Coronary artery (tissue), 2 donors: Measurements from ENCODE around the gene DCLK1.

Source experiments
- DNase-seq: peaks from one replicate; pipeline ENCODE4 v3.0.0-alpha.2; 2017; ENCODE audit warnings: low spot score
- H3K27ac ChIP-seq, 2 donors: fragments of 200-600 bp; sonication (generic); one replicate each; pipeline ENCODE4 v1.5.1; 2016 to 2019
- H3K4me3 ChIP-seq: fragments of 200-600 bp; sonication (generic); 2 replicates; pipeline ENCODE4 v1.5.1; 2016; ENCODE audit warnings: mild to moderate bottlenecking, moderate library complexity
- CTCF ChIP-seq: fragments of 200-600 bp; sonication (generic); IDR thresholded peaks from one replicate; pipeline ENCODE4 v1.5.1; 2019; ENCODE audit warnings: antibody characterized with exemption

DCLK1 gene

DNA sequence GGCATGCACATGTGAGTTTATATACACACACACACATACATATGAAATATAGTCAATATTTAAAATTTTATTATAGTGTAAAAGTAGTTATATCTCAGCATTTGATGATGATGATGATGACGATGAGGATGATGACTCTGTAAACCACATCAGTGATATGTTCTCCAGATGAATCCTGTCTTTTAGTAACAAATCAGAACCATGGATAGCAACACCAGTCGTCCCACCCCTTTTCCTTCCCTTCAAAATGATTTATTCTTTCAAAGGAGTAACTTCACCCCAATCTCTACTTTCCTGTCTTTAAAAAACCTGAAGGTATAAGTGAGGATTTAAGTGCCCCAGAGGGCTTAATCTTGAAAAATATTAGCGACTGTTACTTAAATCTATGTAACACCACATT lies 74.1 kb downstream of the DCLK1 start:
- H3K27ac ChIP-seq, result no peak overlapping the region
- TF ChIP-seq CTCF, result no peak
- H3K4me3 ChIP-seq, result no peak overlapping the region
- no peak for DNase-seq

DNA sequence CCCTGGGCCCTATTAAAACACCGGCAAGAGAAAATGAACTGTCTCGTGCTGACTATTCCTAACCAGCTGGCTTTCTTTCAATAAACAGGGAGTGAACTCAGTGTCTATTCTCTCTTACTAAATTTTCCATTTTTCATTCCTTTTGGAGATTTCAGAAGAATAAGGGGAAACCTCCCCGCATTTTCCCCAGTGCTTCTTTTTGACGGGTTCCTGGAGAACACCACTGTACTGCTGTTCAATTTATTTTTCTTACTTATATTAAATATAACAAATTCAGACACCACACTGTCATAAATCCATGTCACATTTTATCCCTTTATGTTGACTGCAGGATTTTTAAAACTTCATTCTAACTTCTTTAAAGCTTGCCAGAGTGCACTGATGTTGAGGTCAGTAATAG lies 75.8 kb downstream of the DCLK1 start:
- H3K27ac ChIP-seq, result no peak overlapping the region
- no peak for DNase-seq
- H3K4me3 ChIP-seq, result no peak overlapping the region
- TF ChIP-seq CTCF, result no peak

GRCh38 chr13:36054041-36054440 lies 77.1 kb downstream of the DCLK1 start:
- TF ChIP-seq CTCF, result no peak

DNA sequence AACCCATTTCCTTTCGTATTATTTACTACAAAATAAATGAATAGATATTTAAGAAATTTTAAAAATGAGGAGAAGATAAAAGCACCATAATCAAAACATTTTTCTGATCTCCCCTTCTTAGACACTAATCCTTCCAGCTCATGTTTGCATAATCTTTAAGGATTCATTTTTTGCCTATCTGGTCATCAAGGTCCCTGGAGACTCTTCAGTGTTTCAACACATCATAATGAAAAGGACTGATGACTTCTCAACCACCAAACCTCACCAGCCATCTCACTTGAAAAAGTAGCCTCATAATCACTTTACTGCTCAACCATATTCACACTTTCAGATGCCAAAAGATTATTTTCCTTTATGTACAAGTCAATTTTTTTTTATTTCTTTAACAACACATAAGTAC lies 80.1 kb downstream of the DCLK1 start:
- no peak for TF ChIP-seq CTCF
- no peak for DNase-seq
- H3K4me3 ChIP-seq, result no peak overlapping the region
- H3K27ac ChIP-seq, result no peak overlapping the region

More at GRCh38 chr13:36054041-36054440, 77.1 kb downstream of the DCLK1 start:
- Histone ChIP-seq H3K4me3 (no peak overlapping the region), H3K27ac (no peak overlapping the region)
- no peak for DNase-seq

DNA sequence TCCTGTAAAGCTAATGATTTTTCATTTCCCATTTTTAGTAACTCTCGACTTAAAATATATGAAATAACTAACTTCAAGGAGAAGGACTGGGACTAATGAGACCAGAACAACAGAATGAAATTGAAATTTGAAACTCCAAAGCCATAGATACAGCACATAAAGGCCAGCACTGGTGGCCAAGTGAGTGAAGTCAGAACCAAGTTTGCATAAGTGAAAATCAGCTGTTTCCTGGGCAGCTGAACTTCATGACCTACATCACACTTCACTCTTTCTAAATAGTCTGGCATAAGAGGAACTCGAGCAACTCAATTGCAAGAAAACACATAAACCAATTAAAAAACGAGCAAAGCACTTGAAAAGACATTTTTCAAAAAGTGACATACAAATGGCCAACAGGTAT lies 84.5 kb downstream of the DCLK1 start:
- no peak for DNase-seq
- TF ChIP-seq CTCF, result no peak
- no peak overlapping the region for H3K4me3 ChIP-seq
- H3K27ac ChIP-seq, result no peak overlapping the region

DNA sequence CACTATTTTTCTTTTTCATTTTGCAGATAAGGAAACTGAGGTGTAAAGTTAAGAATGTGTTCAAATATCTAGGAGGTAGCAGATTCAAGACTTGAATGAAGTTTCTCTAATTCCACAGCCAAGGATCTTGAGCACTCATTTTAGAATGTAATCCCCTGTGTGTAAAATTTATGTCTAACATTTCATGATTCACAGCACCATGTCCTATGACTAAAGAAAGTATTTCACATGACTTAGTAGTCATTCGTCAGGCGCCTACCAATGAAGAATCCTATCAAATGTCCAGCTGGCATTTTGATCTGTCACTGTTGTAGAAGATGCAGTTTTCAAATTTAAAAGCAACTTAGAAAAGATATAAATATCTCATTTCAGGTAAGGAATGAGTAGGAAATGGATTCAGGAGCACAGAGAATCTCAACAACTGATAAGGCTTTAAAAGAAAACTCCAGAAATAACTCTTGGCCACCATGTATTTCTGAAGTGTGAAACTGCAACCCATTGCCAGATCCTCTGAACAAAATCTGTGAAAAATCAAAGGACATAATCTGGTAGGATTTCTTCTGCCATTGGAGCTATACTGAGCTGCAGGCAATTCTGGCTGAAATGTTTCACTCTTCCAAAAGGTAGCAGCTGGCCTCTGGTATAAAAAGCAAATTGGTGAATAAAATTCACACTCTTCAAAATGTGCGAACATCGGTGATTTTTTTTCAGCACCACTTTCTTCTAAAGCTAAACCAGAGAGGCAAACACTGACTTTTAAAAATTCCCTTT lies 92.2 kb downstream of the DCLK1 start:
- no peak for DNase-seq
- Histone ChIP-seq H3K4me3 (no peak overlapping the region), H3K27ac (no peak overlapping the region)
- no peak for TF ChIP-seq CTCF

GRCh38 chr13:36033035-36033434 lies 98.1 kb downstream of the DCLK1 start:
- H3K4me3 ChIP-seq, result no peak overlapping the region
- no peak for DNase-seq
- H3K27ac ChIP-seq, result no peak overlapping the region
- TF ChIP-seq CTCF, result no peak
